ENCODE data around the gene OR10H1.
"Not testable (repeated sequence)": the region's sequence is repeated elsewhere in the genome, so short reads cannot be mapped to it uniquely, and the experiment has no call there.

Gene OR10H1

GRCh38 chr19:15846923-15847322 is 31.5 kb upstream of the OR10H1 start:
- H3K4me3 ChIP-seq (ENCODE audit: low read depth, low read length): no peak overlapping the region
- no peak for TF ChIP-seq CTCF (conservative IDR thresholded peaks at IDR 0.05; ENCODE audit: low read depth, low read length)
- DNase-seq (ENCODE audit: low read depth): no peak

GRCh38 chr19:15843894-15844222 is 28.4 kb upstream of the OR10H1 start:
- not testable (repeated sequence) for DNase-seq (ENCODE audit: low read depth); H3K4me3 ChIP-seq (ENCODE audit: low read depth, low read length)

- no peak for TF ChIP-seq CTCF (conservative IDR thresholded peaks at IDR 0.05; ENCODE audit: low read depth, low read length)
- no peak overlapping the region for H3K4me3 ChIP-seq (ENCODE audit: low read depth, low read length)
- no peak for DNase-seq (ENCODE audit: low read depth)
Observed at GRCh38 chr19:15843203-15843893, 27.9 kb upstream of the OR10H1 start.

GRCh38 chr19:15841875-15842569 is 26.6 kb upstream of the OR10H1 start:
- no peak for DNase-seq (ENCODE audit: low read depth)
- H3K4me3 ChIP-seq (ENCODE audit: low read depth, low read length): no peak overlapping the region
- TF ChIP-seq CTCF (conservative IDR thresholded peaks at IDR 0.05; ENCODE audit: low read depth, low read length): no peak

- no peak for DNase-seq (ENCODE audit: low read depth)
- no peak overlapping the region for H3K4me3 ChIP-seq (ENCODE audit: low read depth, low read length)
- TF ChIP-seq CTCF (conservative IDR thresholded peaks at IDR 0.05; ENCODE audit: low read depth, low read length): no peak
Observed at GRCh38 chr19:15840833-15841232, 25.4 kb upstream of the OR10H1 start.

GRCh38 chr19:15839888-15840287 is 24.4 kb upstream of the OR10H1 start:
- H3K4me3 ChIP-seq (ENCODE audit: low read depth, low read length); DNase-seq (ENCODE audit: low read depth): not testable (repeated sequence)

- no peak overlapping the region for H3K4me3 ChIP-seq (ENCODE audit: low read depth, low read length)
- no peak for DNase-seq (ENCODE audit: low read depth)
- no peak for TF ChIP-seq CTCF (conservative IDR thresholded peaks at IDR 0.05; ENCODE audit: low read depth, low read length)
Observed at GRCh38 chr19:15838351-15838750, 22.9 kb upstream of the OR10H1 start.

- no peak for TF ChIP-seq CTCF (conservative IDR thresholded peaks at IDR 0.05; ENCODE audit: low read depth, low read length)
- H3K4me3 ChIP-seq (ENCODE audit: low read depth, low read length): peak overlapping the region; percentile 73
- DNase-seq (ENCODE audit: low read depth): no peak
Observed at GRCh38 chr19:15837221-15837731, 21.8 kb upstream of the OR10H1 start.

Measured in choroid plexus epithelial cell (primary cell).